HG02885 (cell line): ENCODE measurements around the gene SPRED2.

Experiments
- ATAC-seq: cut with Tn5 transposase; IDR thresholded peaks from one replicate; pipeline ENCODE4 v1.9.1; 2021; ENCODE audit warnings: mild to moderate bottlenecking; ENCODE audit not compliant: unreplicated experiment, poor library complexity

Gene SPRED2

DNA sequence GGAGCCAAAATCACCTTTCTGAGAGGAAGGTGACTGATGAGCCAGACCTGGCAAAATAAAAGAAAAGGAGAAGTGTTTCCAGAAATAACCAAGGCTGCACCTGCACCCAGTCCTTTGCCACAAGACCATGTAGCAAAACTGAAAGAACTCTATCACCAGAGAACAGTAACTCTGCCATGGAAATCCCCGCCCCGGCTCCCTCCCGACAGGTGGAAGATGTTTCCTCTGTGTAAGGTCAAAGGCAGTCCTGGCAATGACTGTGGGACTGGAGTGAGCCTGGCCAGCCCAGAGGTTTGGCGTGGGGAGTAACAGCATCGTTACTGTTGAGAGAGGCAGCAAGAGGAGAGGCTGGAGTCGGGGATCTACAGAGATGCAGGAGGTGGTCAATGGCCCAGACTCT lies 42.3 kb downstream of the SPRED2 start:
- peak; percentile 76 for ATAC-seq

DNA sequence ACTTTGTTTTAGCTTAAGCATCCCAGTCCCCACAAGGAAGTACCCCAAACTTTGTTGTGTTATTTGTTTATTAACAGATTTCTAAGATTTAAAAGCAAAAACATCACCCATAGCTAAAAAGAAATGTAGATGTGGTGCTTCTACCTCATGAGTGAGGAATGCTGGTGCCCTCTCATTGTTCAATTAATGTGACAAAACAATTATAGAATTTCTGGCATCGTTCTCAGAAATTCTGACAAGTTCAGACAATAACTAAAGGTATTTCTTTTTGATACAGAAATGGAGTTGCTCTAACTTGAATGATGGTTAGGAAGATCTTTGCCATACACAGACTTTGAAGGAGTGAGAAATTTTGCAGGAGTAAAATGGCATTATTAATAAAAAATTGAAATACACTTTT lies 42.9 kb downstream of the SPRED2 start:
- no peak for ATAC-seq

DNA sequence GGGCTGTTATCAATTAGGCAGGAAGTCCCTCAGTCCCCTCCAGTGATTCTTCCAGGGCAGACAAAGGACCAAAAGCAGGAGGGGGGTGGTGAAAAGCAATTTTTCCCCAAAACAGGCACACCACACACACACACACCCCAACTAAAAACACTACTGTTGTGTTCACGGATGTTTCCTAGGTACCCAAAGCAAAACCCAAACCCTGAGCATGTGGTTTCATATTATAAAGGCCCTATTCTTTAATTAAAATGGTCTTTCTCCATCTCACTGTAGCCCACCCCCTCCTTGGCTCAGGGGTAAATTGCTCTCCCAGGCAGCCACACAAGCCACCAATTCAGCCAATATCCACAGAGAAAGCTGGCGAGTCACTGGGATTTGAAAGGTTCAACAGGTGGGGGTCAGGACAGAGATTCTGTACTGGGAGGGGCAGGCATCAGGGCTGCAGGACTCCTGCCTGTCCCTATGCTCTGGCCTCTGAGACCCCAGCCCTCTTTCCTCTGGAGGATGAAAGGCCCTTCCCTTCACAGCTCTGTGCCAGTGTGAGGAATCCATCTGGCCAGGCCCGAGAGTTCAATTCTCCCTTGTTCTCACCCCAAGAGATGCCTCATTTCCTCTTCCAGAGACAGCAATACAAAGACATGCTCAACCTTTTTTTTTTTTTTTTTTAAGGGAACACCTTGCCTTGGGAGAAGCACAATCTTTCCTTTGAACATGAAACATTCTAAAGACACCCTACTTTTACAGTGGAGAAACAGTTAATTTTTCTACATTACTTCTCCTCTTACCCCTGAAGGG lies 43.6 kb downstream of the SPRED2 start:
- no peak for ATAC-seq

DNA sequence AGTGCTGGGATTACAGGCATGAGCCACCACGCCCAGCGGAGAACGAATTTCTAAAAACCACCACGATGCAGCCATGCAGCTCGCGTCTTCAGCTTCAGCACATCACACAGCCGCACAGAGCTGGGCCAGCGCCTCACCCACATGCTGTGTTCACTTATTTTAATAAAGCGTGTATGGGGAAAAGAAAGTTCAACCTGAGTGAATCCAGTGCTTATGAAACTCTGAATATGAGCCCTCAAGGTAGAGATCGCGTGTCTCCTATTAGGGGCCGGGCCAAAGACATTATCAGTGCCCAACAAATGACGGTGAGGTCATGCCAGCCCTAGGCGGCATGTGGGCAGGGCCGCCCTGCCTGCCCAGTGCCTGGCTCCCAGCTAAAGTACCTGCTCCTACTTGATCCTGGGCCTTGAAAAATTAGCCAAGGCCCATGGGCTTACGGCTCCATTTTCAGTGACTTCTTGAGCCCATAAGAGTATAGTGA lies 44.3 kb downstream of the SPRED2 start:
- ATAC-seq, result peak; percentile 74

DNA sequence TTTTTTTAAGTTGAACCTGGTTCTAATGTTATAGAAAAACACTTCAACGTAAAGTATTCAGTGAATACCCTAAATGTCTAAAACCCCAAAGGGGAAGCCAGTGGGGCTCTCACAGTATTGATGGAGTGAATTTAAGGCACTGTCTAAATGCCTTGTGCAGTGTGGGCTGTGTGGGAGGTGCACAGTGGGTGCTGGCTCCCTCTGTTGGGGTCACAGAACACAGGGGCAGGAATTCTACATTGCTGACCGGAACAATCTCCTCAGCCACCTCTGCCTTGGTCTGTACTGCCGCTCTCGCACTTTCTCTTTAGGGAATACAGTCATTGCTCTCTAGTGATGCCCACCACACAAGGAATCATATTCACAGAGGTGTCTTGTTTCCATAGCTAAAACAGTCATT lies 45.4 kb downstream of the SPRED2 start:
- no peak for ATAC-seq

GRCh38 chr2:65386344-65386743 lies 46.1 kb downstream of the SPRED2 start:
- ATAC-seq, result no peak

DNA sequence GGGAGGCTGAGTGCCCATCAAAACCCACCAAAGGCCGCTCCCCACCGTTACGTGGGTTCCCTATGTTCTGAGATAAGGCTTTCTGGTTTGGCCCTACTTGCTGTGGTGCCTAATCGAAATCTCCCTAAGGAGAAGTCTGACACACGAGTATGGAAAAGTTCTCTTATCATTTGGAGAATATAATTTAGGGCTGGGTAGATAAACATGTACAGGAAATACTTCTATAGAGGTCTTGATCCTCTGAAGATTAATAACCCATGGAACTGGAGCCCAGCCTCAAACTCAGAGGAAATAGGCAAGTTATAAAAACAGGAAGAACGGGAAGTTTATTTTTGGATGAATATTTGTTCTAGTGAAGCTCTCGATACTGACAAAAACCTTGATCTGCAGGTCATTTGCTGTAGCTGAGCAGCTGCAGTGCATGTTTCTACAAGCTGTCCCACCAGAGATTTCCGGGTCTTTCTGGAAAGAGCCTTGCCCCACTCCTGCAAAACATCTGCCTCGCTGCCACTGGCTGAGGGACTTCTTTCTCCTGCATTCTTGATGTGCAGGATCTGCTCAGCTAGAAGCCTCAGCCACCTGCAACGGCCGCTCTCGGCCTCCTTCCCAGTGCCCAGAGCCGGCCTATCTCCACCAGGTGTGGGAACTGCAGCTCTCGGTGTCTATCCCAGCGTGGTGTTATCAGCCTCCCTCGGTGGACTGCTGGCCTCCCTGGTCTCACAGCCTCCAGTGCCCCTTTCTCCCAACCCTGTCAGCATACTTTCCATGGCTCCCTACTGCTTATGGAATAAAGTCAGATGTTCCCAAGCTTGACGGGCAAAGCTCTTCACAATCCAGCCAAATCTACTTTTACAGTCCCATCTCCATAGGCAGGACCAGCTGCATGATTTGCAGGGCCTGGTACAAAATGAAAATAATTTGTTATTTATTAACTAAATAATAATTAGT lies 48.6 kb downstream of the SPRED2 start:
- no peak for ATAC-seq

- peak; percentile 83 for ATAC-seq
These were observed 49.5 kb downstream of the SPRED2 start for GRCh38 chr2:65382776-65383357.

- ATAC-seq, result no peak
These were observed 50.1 kb downstream of the SPRED2 start for GRCh38 chr2:65382323-65382722.

GRCh38 chr2:65381607-65382051 lies 50.8 kb downstream of the SPRED2 start:
- no peak for ATAC-seq

DNA sequence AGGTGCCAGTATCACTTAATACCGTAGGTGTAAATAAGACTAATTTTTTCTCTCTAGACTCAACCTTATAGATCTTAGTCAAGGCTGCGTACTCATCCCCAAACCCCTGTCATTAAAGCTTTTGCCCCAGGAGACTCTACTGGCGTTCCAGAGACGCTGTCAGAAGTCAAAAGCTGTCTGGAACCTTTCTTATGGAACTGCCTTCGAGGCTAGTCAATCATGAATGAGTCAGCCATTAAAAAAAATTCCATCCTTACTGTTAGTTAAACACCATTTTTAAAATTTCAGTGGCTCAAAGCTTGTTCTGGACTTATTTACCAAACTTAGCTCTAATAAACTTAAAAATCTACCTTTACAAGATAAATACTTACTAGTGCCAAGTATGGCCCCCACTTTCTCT lies 52.1 kb downstream of the SPRED2 start:
- ATAC-seq, result no peak

DNA sequence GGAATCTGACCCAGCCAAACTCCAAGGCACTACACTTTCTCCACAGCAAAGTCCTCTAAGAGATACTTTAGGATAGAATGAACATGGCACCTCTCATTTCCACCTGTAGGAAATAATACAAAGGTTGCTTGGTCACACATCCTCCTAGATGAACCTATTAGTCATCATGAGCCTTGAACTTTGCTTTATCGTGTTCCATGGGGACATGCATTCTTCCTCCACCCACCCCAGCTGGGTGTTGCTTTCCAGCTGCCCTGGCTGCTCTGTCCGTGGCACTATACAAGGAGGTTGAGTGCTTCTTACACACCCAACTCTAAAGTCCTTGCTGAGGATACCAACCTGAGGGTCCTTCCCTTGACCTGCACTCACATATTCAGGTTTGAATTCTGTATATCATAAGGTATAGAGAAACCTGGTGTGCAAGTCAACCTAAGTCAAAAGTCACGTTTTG lies 52.7 kb downstream of the SPRED2 start:
- ATAC-seq, result no peak

GRCh38 chr2:65379223-65379622 lies 53.2 kb downstream of the SPRED2 start:
- no peak for ATAC-seq

GRCh38 chr2:65378290-65378689 lies 54.1 kb downstream of the SPRED2 start:
- no peak for ATAC-seq

DNA sequence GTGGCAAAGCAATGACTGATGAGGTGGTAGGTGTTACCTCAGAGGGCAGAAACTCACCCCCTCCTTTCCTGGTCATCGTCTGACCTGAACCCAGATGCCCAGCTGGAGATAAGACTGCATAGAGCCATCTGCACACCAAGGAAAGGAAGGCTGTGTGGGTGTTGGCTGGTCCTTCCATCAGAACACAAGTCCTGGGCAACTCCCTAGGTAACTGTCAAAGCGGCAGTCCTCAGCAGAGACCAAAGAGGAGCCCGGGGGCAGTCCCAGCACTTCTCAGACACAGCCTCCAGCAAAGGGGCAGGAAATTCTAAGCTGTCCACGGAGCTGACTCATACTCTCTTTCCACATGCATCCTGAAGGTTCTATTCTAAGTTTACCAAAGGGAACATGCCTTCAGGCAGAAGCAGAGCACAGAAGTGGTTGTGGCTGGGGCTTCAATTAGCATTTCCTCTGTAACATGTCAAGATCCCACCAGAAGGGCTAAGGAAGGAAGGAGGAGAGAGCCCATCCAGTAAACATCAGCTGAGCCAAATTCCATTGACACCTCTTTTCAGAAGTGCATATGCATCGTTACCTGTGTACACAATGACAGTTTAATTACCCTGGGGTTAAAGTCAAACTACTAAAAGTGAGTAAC lies 54.7 kb downstream of the SPRED2 start:
- no peak for ATAC-seq

GRCh38 chr2:65375723-65376122 lies 56.7 kb downstream of the SPRED2 start:
- ATAC-seq, result no peak

DNA sequence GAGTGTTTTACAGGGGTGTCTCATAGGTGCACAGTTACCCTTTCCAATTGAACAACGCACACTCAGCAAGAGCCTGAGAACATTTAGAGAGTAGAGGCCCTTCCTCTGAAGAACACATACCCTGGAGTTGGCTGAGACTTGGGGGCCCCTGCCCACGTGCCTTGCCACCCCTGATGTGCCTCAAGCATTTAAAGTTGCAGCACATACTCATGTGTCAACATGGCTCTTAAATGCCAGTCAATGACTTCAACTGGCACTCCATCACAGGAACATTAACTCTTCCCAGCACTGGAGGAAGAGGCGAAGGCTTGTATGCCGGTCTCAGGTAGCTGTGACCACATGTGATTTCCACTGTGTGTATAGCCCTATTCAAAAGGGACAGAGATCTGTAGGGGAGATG lies 57.4 kb downstream of the SPRED2 start:
- ATAC-seq, result no peak

DNA sequence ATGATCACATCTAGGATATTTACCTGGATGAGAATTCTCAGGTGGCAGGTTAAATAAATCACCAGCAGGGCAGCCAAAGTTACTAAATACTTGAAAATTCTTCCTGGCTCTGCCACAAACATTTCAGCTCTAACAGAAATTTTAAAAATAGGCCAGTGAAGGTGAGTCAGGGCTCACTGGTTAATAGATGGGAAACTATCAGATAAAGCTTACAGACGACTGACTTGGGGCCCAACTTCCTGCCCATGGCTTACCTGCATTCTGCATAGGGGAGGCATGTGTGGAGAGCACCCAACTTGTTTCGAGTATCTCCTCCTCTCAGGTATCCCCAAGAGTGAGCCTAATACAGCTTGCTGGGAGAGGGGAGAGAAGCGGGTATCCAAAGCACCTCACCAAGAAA lies 57.8 kb downstream of the SPRED2 start:
- no peak for ATAC-seq

DNA sequence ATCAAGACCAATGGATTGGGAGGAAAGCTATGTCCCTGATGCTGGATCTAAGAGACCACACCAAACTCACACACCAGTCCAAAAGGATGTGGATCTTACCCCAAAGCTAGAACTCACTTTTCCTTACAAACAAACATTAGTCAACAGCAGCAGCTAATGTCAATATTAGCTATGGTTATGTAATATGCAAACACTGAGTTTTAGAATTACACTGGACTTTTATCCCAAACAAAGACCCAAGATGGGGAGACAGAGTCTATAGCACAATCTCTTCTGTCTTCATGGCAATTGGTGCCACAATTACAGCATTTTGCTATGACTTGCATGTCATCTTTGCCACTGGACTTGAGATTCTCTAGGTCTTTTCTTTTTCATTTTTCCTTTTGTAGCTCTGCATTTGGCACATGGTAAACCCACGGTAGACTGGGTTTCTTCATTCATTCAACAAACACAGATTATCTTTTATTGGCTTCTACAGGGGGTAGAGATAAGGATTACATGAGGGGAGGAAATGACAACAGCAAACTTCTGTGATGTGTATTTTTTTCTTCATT lies 59.0 kb downstream of the SPRED2 start:
- no peak for ATAC-seq

- ATAC-seq, result no peak
These were observed 59.8 kb downstream of the SPRED2 start for GRCh38 chr2:65372619-65373018.
